Fibroblast of skin of left biceps (primary cell): ENCODE results near the gene BLM.

Source experiments
- DNase-seq, 2 experiments: peaks; one replicate each; pipeline ENCODE4 v3.0.0-alpha.2; 2013; ENCODE audit warnings: low read depth in 2 of 2

Gene BLM

DNA sequence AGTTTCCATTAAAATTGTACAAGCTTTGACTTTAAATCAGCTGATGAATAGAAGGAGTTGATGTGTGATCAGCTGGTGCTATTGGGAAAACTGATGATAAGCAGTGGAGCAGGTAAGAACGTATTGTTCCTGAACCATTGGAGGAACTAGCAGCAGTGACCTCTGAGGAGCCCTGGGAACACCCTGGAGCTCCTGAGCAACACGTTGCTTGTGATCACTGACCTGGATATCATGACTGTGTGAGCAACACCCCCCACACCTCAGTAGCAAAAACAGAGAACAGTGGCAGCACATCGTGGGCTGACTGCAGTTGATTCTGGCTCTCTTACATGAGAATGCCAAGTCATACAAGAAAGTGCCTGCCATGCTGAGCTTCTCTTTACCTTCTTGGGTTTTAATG, 72.9 kb downstream of the BLM start:
- DNase-seq = no peak

- DNase-seq = no peak
Observed at GRCh38 chr15:90790561-90790960, 73.4 kb downstream of the BLM start.

GRCh38 chr15:90794538-90794937, 77.4 kb downstream of the BLM start:
- no peak for DNase-seq

GRCh38 chr15:90799639-90800170, 82.6 kb downstream of the BLM start:
- no peak for DNase-seq

DNA sequence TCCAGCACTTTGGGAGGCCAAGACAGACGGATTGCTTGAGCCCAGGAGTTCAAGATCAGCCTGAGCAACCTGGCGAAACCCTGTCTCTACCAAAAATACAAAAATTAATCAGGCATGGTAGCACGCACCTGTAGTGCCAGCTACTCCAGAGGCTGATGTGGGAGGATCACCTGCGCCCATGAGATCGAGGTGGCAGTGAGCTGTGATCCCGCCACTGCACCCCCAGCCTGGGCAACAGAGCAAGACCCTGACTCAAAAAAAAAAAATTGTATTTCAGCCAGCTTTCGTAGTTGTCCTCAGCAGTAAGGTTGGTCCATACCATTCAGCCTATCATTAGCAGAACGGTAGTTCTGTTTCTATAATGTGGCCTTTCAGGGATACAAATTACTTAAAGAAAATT, 84.7 kb downstream of the BLM start:
- DNase-seq = no peak

- DNase-seq = no peak
Observed at GRCh38 chr15:90807074-90807785, 90.1 kb downstream of the BLM start.

DNA sequence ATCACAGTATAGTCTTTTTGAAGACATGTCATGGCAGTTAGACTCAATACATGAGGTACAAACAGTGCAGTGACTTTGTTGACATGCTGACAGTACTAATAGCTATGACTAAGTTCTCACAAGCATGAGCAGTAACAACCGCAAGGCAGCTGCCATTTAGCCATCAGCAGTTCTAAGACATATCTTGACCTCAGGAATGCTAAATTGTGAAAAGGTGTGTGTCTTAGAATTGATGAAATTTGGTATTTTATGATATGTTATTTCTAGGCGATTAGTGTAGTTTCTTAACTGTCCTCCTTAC, 90.6 kb downstream of the BLM start:
- DNase-seq = no peak

DNA sequence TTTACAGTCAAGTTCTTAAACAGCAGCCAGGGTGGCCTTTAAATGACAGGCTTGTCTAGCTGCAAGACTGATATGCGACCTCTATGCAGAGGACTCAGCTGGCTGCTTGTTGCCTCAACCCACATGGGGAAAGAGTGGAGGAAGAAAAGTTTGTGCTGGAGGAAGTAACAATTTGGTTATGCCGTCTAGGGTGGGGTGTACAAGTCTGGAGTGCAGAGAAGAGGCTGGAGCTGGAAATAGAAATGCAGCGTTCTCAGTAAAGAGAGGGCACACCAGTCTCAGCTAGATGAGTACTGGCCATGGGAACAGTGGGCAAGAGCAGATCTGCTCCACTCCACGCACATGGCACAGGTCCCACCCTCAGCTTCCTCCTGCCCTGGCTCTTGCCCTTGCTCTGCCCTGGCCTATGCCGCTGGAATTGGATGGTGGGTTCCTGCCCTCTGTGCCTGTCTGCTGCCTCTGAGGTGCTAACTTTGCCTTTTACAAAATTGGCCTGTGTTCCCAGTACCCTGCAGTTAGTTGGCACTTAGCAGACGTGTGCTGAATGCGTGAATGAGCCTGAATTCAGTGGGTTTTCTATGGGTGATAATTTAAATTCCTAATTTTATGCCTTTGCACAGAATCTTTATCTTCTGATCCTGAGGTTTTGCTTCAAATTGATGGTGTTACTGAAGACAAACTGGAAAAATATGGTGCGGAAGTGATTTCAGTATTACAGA, 91.5 kb downstream of the BLM start:
- no peak for DNase-seq

- DNase-seq = no peak
Observed at GRCh38 chr15:90809536-90809935, 92.4 kb downstream of the BLM start.

DNA sequence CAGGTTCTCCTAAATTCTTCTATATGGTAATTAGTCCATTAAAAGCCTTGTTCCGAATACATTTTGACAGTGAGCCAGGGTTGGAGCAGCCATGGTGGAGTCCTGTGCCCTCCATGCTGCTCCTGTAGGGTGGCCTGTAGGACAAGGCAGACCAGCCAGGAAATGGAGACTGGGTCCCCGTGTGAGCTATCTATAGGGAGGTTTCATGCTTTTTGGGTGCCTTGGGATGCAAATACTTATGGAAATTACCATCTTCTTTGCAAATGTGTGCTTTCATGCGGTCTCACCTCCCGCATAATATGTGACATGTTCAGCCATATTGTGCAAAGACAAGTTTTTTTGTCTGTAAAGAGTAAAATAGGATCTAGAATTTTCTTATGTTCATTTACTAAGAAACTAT, 93.2 kb downstream of the BLM start:
- DNase-seq = no peak

- DNase-seq = no peak
Observed at GRCh38 chr15:90812171-90812957, 95.2 kb downstream of the BLM start.

DNA sequence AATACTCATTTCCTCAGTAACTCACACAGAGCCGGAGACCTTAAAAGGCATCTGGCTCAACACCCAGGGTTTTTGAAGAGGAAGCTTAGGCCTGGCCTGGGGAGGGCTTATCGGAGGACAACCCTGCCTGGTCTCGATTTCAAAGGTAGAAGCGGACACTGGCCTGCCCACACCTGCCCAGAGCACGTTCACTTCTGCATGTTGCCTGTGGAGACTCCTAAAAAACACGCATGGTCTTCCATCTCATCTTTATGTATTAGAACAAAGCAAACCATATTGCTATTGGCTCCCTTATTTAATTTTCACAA, 95.8 kb downstream of the BLM start:
- DNase-seq = no peak

- no peak for DNase-seq
Observed at GRCh38 chr15:90813796-90814190, 96.6 kb downstream of the BLM start.

- DNase-seq = no peak
Observed at GRCh38 chr15:90814191-90814821, 97.2 kb downstream of the BLM start.

DNA sequence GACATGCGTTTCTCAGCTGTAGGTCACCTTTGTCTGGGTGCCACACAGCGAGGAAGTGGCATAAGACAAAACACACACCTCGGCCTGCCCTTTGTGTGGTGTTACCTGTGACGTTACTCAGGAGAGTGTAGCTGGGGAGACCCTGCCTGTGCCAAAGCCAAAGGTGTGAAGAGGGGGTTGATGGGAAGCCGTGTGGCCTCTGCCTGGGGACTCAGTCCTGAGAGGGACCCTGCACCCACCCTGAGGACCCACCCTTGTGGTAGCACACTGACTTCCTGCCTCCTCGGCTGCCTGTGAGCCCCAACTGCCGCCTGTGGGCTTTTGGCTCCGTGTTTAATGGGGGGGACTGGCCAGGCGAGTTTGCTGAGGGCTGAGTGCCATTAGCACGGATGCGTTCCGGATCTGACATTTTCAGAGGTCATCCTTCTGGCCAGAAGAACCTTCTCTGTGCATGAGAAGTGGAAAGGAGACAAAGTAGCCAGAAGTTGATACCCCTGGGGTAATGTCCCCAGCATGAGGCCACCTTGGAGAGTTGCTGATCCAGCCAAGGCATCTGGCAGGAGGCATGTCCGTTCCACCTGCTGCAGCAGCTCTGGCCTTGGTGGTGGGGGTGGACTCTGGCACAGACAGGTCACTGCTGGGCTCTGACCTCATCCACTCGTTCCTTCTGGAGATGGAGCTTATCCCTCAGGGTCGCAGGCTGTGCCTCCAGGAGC, 99.4 kb downstream of the BLM start:
- DNase-seq = no peak

DNA sequence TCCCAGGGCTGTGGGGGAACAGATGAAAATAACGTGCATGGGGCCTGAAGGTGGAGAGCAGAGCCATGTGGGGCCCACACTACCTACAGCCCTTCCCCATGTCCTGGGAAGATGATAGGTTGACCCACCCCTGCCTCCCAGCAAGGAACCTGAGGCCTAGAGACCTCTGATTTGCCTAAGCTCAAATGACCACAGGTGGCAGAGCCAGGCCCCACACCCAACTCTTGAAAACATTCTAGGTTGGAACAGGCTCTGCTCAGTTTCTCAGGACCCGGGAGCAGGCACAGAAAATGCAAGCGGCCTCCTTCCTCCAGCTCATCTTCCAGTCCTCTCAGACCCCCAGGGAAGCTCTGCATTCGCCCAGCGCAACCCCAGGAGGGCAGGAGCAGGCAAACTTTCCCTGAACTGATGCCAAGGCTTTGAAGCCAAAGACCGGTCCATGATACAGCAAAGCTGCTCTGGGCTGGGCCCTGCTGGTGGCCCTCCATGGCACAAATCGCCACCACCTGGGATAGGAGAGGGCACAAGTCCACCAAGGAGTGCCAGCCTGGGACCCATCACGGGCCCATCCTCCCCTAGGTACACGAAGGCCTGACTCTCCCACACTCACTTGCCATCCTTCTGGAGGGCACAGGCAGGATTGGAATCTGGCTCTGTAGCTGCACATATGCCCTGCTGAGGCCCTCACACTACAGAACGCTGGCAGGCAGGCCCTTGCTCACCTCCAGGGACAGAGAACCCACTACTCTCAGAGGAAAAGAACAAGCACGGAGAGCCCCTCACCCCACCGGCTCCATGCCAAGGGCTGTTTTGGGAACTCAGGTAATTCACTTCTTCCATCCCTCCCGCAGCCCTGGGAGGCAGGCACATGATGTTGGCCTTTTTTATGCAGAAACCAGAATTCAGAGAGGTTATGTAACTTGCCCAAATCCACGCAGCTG, 100.2 kb downstream of the BLM start:
- DNase-seq = no peak

GRCh38 chr15:90818251-90819210, 101.4 kb downstream of the BLM start:
- no peak for DNase-seq

DNA sequence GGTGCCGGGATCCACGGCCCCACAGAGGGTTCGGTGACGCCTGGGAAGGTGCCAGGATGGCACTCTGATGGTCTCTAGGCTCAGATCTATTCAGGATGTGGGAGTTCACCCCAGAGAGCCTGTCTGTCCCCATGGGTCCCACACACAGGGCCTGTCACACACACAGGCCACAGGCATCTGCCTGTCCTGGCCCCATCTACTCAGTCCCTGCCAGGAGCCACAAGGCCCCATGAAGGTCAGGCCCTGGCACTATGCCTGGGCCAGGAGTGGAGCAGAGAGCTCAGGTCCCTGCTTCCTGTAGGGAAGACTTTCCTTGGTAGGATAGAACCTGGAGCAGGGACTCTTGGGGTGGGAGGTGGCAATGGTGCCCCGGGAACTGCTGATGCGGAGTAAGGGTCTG, 102.2 kb downstream of the BLM start:
- DNase-seq = no peak

DNA sequence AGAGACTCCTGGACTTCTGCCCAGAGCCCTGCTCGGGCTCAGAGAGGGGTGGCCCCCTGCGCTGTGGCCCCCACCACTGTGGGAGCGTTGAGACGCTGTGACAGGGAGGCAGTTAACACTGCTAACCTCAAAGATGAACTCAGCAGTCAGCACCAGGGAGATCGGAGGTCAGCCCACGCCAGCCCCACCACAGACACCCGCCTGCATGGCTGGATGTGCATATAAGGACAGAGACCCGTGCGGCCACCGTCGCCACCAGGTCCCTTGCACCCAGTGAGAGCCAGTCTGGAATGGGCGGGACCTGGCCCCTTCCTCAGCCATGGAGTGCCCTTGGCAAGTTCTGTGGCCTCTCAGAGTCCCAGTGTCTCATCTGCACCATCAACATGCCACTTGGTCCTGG, 102.7 kb downstream of the BLM start:
- no peak for DNase-seq

- DNase-seq = no peak
Observed at GRCh38 chr15:90820481-90820880, 103.3 kb downstream of the BLM start.
